Measurements from ENCODE around the gene NHSL2.
A peak's percentile ranks its signal among the peaks of the same experiment; 100 is the strongest.

The NHSL2 gene

DNA sequence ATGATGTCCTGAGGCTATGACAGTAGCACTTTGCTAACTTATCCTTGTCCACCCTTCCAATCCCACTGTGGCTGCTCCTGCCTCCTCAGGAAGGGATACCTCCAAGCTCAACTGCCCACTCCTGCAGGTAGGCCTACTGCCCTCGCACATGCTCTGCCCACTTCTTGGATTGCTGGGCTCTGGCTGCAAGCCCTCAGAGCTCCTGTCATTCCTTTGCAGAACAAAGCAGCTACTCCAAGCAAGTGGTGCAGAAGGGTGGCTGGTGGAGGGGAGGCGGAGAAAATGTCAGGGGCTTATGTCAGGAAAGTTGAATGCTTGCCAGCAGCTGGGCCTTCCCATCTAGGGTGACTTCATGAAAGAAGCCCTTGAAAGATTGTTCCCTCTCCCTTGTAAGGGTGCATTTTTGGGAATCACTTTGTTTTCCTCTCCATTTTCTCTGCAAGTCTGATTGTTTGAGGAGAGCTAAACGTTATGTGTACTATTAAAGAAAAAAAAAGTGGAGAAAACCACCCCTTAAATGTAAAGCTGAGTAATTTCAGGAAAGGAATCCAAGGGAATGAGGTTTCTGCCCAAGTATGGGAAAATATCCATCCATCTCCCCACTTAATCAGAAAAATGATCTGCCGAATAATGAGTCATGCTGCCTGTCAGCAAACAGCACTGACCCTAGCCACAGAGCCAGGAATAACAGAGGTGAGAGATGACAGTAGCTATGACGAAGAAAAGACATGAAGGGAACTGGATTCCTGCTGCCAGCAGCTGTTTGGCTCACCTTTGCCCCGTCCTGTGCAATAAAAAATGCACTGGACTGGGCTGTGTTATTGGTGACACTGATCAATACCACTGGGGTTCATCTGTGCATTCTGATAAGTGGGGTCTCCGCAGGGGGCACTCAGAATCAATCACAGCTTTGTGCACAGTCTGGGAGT lies 119.1 kb downstream of the NHSL2 start:
- ATAC-seq (no peak), DNase-seq (no peak)
- Mint-ChIP-seq H3K27me3 (peaks cover 7% of the 10 kb centered on the region), H3K9me3 (no peaks in the 10 kb centered on the region), H3K4me1 (peaks cover 6% of the 10 kb centered on the region), H3K27ac (no peak overlapping the region), H3K4me3 (no peak overlapping the region)

DNA sequence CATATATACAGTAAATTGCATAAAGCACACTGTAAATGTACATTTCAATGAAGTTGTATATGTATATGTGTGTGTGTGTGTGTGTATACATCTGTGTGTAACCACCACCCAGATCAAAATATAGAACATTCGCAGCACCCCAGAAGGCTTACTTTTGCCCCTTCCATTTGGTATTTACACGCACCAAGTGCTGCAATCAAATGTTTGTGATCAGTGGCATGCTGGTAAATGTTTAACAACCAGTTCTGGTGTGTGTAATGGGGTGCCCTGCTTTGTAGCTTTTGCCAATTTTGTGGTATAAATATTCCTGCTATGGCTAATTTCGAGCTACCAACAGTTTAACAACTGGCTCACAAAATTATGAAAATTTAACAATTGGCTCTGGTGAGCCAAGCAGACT lies 119.8 kb downstream of the NHSL2 start:
- Mint-ChIP-seq H3K27me3 (peaks cover 7% of the 10 kb centered on the region), H3K9me3 (no peaks in the 10 kb centered on the region), H3K4me1 (peaks cover 6% of the 10 kb centered on the region), H3K4me3 (no peak overlapping the region), H3K27ac (no peak overlapping the region)
- ATAC-seq, result no peak
- no peak for DNase-seq

DNA sequence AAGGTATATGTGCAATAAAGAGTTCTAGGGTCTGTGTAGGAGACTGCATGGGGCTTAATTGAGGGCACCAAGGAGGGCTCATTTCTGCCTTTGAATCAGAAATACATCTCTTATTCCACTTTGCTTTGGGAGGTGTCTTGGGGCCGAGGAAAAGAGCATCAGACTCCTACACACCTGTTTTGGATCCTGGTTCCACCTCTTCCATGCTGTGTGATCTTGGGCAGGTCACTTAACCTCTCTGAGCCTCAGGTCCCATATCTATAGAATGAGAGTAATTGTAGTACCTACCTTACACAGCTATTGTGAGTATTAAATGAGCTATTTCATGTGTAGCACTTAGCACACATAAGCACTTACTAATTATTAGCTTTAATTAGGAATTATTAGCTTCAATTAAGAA lies 120.5 kb downstream of the NHSL2 start:
- H3K27me3 Mint-ChIP-seq, result peaks cover 7% of the 10 kb centered on the region
- H3K27ac Mint-ChIP-seq, result no peak overlapping the region
- DNase-seq, result no peak
- H3K4me1 Mint-ChIP-seq, result peaks cover 6% of the 10 kb centered on the region
- H3K9me3 Mint-ChIP-seq, result no peaks in the 10 kb centered on the region
- no peak overlapping the region for H3K4me3 Mint-ChIP-seq
- ATAC-seq, result no peak

DNA sequence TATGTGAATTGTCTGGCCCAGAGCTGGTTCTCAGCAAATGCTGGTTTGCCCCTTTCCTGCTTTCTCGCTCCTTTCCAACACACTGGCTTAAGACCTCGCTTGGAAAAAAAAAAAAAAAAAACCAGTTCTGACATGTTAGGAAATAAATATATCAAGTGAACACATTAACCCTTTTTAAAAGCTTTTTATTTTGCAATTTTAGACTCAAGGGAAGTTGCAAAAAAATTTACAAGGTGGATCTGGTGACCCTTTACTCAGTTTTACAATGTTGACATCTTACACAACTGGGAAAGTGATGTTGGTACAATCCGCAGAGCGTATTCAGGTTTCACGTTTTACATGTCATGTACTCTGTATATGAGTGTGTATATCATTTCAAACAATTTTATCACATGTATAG lies 121.0 kb downstream of the NHSL2 start:
- DNase-seq (no peak), ATAC-seq (no peak)
- H3K27me3 Mint-ChIP-seq, result peaks cover 7% of the 10 kb centered on the region
- no peak overlapping the region for H3K27ac Mint-ChIP-seq
- H3K9me3 Mint-ChIP-seq, result no peaks in the 10 kb centered on the region
- H3K4me3 Mint-ChIP-seq, result no peak overlapping the region
- peaks cover under 1% of the 10 kb centered on the region for H3K4me1 Mint-ChIP-seq

GRCh38 chrX:72037601-72038000 lies 127.0 kb downstream of the NHSL2 start:
- Mint-ChIP-seq H3K27ac (no peak overlapping the region), H3K4me1 (no peaks in the 10 kb centered on the region), H3K27me3 (peaks cover 8% of the 10 kb centered on the region), H3K4me3 (no peak overlapping the region), H3K9me3 (no peaks in the 10 kb centered on the region)
- ATAC-seq, result no peak
- DNase-seq, result no peak

GRCh38 chrX:72038016-72038415 lies 127.4 kb downstream of the NHSL2 start:
- no peaks in the 10 kb centered on the region for H3K9me3 Mint-ChIP-seq
- no peak overlapping the region for H3K27ac Mint-ChIP-seq
- no peak overlapping the region for H3K4me3 Mint-ChIP-seq
- no peaks in the 10 kb centered on the region for H3K4me1 Mint-ChIP-seq
- no peak for DNase-seq
- no peak for ATAC-seq
- H3K27me3 Mint-ChIP-seq, result peaks cover 8% of the 10 kb centered on the region

DNA sequence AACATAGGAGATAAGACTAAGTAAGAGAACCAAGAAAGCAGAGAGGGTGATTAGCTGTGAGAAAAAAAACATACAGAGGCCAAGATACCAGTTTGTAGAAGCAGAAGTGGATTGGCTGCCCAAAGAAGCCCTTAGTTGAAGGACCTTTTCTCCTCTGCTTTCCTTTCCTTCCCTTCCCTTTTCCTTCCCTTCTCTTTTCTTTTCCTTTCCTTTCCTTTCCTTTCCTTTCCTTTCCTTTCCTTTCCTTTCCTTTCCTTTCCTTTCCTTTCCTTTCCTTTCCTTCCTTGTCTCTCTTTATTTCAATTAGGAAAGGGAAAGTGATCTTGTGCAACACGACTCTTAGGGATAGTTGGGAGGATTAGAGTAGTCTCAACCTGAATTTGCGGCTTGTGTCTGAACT lies 128.2 kb downstream of the NHSL2 start:
- Mint-ChIP-seq H3K27me3 (peaks cover 8% of the 10 kb centered on the region), H3K4me3 (no peak overlapping the region), H3K4me1 (no peaks in the 10 kb centered on the region), H3K27ac (no peak overlapping the region), H3K9me3 (no peaks in the 10 kb centered on the region)
- DNase-seq, result no peak
- ATAC-seq, result no peak

DNA sequence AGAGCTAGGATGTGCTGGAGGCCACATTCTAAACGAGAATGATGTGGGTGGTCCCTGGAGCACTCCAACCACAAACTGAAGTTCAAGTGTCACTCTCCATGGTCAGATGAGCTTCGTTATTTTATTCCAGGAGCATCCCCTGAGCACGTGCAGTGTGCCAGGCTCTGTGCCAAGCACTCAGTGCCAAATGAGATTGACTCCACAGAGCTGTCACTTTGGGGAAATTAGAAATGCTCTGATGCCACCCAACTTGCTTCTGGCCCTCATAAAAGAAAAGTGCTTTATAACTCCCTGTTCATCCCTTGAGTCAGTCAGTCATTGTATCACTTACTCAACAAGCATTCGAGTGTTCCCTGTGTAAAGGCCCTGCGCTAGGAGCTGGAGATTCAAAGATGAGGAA lies 129.9 kb downstream of the NHSL2 start:
- Mint-ChIP-seq H3K27ac (peak overlapping the region in 1 of 2 donors; percentile 83), H3K27me3 (peaks cover 8% of the 10 kb centered on the region), H3K9me3 (no peaks in the 10 kb centered on the region), H3K4me3 (no peak overlapping the region), H3K4me1 (no peaks in the 10 kb centered on the region)
- DNase-seq (no peak), ATAC-seq (no peak)

- no peak overlapping the region for H3K27ac Mint-ChIP-seq
- no peak for DNase-seq
- no peaks in the 10 kb centered on the region for H3K4me1 Mint-ChIP-seq
- ATAC-seq, result no peak
- peaks cover 8% of the 10 kb centered on the region for H3K27me3 Mint-ChIP-seq
- no peak overlapping the region for H3K4me3 Mint-ChIP-seq
- H3K9me3 Mint-ChIP-seq, result no peaks in the 10 kb centered on the region
Measured at GRCh38 chrX:72041176-72041575, 130.5 kb downstream of the NHSL2 start.

DNA sequence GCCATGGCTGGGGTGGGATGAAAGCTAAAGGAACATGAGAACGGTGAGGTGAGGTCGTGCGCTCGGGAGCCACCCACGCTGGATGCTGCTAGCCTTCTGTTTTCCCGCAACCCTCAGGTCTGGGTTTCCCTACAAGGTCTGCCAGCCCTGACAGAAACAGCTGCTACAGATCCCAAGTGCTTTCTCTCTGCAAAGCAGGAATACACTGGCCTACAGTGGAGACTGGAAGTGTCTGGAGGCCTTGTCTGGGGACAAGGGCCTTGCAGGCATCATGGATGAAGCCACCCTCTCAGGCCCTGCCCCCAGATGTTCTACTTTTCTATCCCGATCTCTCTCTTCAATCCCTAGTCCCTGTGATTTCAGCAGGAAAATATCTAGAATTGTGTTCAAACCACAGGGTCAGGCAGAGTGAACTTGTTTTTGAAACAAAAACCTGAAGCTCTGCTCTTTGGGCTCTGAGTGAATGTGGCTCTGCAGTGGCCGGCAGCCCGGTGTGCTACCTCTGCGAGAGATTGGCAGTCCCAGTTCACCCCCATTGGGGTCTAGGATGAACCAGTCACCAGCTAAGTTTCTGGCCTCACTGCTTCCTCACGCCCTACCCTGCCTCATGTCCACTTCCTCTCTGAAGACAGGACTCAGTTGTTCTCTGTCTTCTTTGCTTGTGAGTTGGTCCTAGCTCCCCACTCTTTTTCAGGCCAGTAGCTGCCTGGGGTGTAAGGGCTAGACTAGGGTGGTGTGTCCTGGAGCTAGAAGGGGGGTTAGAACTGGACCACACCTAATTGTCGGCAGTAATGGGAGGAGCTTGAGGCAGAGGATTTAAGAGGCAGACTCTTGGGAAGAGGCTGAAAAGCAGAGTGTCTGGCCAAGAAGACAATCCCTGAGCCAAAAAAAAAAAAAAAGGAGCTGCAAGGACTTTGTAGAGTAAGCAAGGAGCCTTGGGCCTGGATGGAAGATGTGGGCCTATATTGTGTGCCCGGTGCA lies 131.5 kb downstream of the NHSL2 start:
- H3K9me3 Mint-ChIP-seq, result no peaks in the 10 kb centered on the region
- no peak overlapping the region for H3K4me3 Mint-ChIP-seq
- DNase-seq (no peak), ATAC-seq (no peak)
- no peak overlapping the region for H3K27ac Mint-ChIP-seq
- H3K27me3 Mint-ChIP-seq, result peaks cover 8% of the 10 kb centered on the region
- H3K4me1 Mint-ChIP-seq, result no peaks in the 10 kb centered on the region

- DNase-seq, result no peak
- peaks cover 9% of the 10 kb centered on the region for H3K27me3 Mint-ChIP-seq
- H3K9me3 Mint-ChIP-seq, result no peaks in the 10 kb centered on the region
- ATAC-seq, result no peak
- H3K4me1 Mint-ChIP-seq, result no peaks in the 10 kb centered on the region
- no peak overlapping the region for H3K4me3 Mint-ChIP-seq
- H3K27ac Mint-ChIP-seq, result no peak overlapping the region
Measured at GRCh38 chrX:72042852-72043248, 132.2 kb downstream of the NHSL2 start.

DNA sequence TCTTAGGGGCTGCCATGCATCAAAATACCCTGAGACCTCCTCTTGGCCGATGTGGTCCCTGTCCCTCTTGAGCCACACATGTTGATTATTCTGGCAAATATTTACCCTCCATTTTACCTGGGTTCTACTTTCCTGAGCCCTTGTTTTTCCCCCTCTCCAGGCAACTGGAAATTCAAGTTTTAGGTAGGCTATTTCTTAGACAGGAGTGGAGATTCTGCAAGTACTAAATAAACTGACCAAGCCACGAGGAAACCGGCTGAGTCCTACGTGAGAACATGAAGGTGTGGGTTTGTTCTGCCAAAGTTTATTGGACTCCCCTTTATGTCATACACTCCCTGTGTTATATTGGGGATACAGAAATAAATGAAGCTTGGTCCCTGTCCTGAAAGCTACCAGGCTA lies 133.0 kb downstream of the NHSL2 start:
- no peaks in the 10 kb centered on the region for H3K4me1 Mint-ChIP-seq
- DNase-seq (no peak), ATAC-seq (no peak)
- no peaks in the 10 kb centered on the region for H3K9me3 Mint-ChIP-seq
- H3K4me3 Mint-ChIP-seq, result no peak overlapping the region
- no peak overlapping the region for H3K27ac Mint-ChIP-seq
- H3K27me3 Mint-ChIP-seq, result peaks cover 15% of the 10 kb centered on the region

DNA sequence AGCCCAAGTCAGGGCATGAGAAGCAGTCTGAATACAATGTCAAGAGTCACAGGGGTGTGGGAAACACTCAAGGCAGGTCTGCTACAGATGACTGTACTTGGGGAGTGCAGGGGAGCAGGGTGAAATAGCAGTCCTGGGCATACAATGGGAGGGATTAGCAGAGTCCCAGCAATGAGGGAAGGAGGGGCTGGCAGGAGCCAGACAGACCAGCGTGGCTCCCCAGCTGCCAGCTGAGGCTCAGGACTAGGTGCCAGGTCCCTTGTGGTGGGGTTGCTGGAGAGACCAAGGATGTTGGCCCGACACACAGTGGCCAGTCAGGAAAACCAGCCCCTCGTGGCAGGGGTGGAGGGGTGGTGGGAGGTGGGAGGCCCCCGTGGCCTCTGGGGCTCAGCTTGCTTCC lies 134.5 kb downstream of the NHSL2 start:
- no peaks in the 10 kb centered on the region for H3K9me3 Mint-ChIP-seq

DNA sequence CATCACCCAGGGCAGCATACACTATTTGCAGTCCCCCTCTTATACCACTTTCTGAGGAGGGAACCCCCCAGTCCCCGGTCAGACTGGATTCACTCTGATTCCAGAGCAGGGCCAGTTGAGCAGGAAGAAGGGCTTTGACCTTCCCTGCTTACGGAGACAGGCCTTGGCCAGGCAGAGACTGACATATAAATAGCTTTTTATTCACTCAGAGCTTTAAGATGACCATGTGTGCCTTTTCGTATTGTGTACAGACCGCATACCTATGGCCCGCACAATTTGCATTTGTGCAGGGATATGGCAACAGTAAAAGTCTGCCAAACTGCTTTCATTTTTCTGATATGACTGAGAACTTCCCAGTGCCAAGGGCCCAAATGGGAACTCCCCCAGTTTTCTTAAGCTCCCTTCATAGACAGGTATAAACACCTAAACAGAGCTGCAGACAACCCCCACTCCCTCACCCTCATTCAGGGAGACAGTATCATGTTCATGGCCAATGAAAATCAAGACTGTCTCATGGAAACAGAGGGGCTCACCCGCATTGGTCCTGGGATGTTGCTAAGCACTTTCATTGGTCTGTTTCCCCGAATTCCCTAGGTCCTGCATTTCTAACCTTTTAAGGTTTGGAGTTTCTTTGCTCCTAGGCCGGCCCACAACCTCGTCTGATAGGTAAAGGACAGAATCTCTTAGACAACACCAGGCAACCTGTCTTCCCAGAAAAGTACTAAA lies 135.1 kb downstream of the NHSL2 start:
- ATAC-seq (no peak), DNase-seq (no peak)
- no peak overlapping the region for H3K27ac Mint-ChIP-seq
- H3K4me3 Mint-ChIP-seq, result no peak overlapping the region
- H3K27me3 Mint-ChIP-seq, result peaks cover 15% of the 10 kb centered on the region
- H3K4me1 Mint-ChIP-seq, result no peaks in the 10 kb centered on the region
- H3K9me3 Mint-ChIP-seq, result no peaks in the 10 kb centered on the region

More for the DNA sequence above, 134.5 kb downstream of the NHSL2 start:
- no peak overlapping the region for H3K4me3 Mint-ChIP-seq
- ATAC-seq (no peak), DNase-seq (no peak)
- no peaks in the 10 kb centered on the region for H3K4me1 Mint-ChIP-seq
- H3K27me3 Mint-ChIP-seq, result peaks cover 15% of the 10 kb centered on the region
- no peak overlapping the region for H3K27ac Mint-ChIP-seq

DNA sequence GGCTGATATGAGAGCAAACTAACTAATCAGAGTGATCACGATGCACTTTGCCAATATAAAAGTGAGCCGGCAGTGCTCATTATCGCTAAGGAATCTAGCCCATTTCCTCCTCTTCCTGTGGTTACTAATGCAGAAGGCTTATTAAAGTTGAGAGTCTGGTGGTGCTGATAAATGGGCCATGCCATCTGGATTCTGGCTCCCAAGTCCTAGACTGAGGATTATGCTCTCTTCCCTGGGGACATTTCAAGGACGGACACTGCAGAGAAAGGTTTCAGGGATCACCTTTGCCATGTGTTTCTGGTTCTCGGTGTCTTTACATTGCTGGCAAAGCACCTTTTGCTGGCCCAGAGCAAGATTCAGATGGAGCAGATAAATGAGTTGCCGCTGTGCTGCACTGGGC lies 135.8 kb downstream of the NHSL2 start:
- H3K9me3 Mint-ChIP-seq, result no peaks in the 10 kb centered on the region
- ATAC-seq, result no peak
- DNase-seq, result no peak

More for the DNA sequence above, 135.8 kb downstream of the NHSL2 start:
- no peak overlapping the region for H3K4me3 Mint-ChIP-seq
- no peaks in the 10 kb centered on the region for H3K4me1 Mint-ChIP-seq
- H3K27ac Mint-ChIP-seq, result no peak overlapping the region
- peaks cover 19% of the 10 kb centered on the region for H3K27me3 Mint-ChIP-seq

All from stimulated activated naive CD8-positive, alpha-beta T cell treated with anti-CD3 and anti-CD28 coated beads, Interleukin-15, amount 100 ng/mL, for 72 hours (primary cell).